Measurements from ENCODE around the gene EFNA4. TPM values are rescaled to one million over a fixed set of nuclear protein-coding genes. Genes with fewer than 3 reads are reported as not detected.

The EFNA4 gene
- total and polyA plus RNA-seq, 9 of the 15 experiments (the other 6 are each of a cell fraction or from before 2014, with no cell fraction given), result 0.68 to 7.4 (median 6.1) TPM

- TF ChIP-seq ETV5 (CRISPR knock-in tag; IDR thresholded peaks at IDR 0.05; ENCODE audit: low read depth) (peak; percentile 71), PML (IDR thresholded peaks at IDR 0.05; ENCODE audit: low read length) (peak; percentile 30; the same call in 1 of the 2 replicates), ZNF584 (CRISPR knock-in tag; IDR thresholded peaks at IDR 0.05; ENCODE audit: low read depth) (no peak), CREB3L1 (IDR thresholded peaks at IDR 0.05; ENCODE audit: borderline replicate concordance, low read depth) (peak; percentile 25; the same call in 1 of the 2 replicates), DEAF1 (CRISPR knock-in tag; IDR thresholded peaks at IDR 0.05) (no peak), FOXA3 (CRISPR knock-in tag; conservative IDR thresholded peaks at IDR 0.05 in 1 of 2, IDR thresholded peaks at IDR 0.05 in 1 of 2) (0 out of 4 replicates have a peak, but pooled peaks of 1 of the 2 experiments have one; percentile 48), ELK1 (CRISPR knock-in tag; IDR thresholded peaks at IDR 0.05) (no peak), PRMT5 (CRISPR knock-in tag; IDR thresholded peaks at IDR 0.05) (no peak), CC2D1A (IDR thresholded peaks at IDR 0.05) (no peak), SFPQ (IDR thresholded peaks at IDR 0.05; ENCODE audit: low read depth, low read length) (no peak), MYBL2 (IDR thresholded peaks at IDR 0.05; ENCODE audit: low read depth) (no peak), MYBL2 (CRISPR knock-in tag; IDR thresholded peaks at IDR 0.05; ENCODE audit: borderline replicate concordance) (no peak), TEAD1 (CRISPR knock-in tag; IDR thresholded peaks at IDR 0.05) (peak in 1 of 2 experiments; percentile 51; a peak in 1 of 4 replicates), CAMTA2 (CRISPR knock-in tag; conservative IDR thresholded peaks at IDR 0.05) (peak; percentile 25; the same call in 1 of the 2 replicates), EWSR1 (IDR thresholded peaks at IDR 0.05; ENCODE audit: borderline replicate concordance, low read depth, partially characterized antibody) (no peak), ATF1 (CRISPR knock-in tag; IDR thresholded peaks at IDR 0.05) (no peak), ATF1 (tag; IDR thresholded peaks at IDR 0.05) (peak; percentile 81), TOE1 (IDR thresholded peaks at IDR 0.05; ENCODE audit: borderline replicate concordance) (no peak; the same call in 1 of the 2 replicates), TOE1 (CRISPR knock-in tag; IDR thresholded peaks at IDR 0.05; ENCODE audit: borderline replicate concordance, low read depth) (no peak), ATF7 (IDR thresholded peaks at IDR 0.05) (peak; percentile 67; the same call in 1 of the 2 replicates), ZNF253 (CRISPR knock-in tag; conservative IDR thresholded peaks at IDR 0.05) (no peak), ZKSCAN1 (IDR thresholded peaks at IDR 0.05; ENCODE audit: low read depth, low read length) (no peak; the same call in 1 of the 2 replicates)
Measured at GRCh38 chr1:155050560-155051341, 12.8 kb upstream of the EFNA4 start, which contains the start of gene ADAM15 (continued).

Measured in K562 (cell line).